IPS DF 4.7 (cell line): ENCODE measurements around the gene NUTF2.
"Not testable (repeated sequence)": the region's sequence is repeated elsewhere in the genome, so short reads cannot be mapped to it uniquely, and the experiment has no call there.

Experiments used
- DNase-seq: peaks from one replicate; pipeline ENCODE4 v3.0.0-alpha.2; 2013; ENCODE audit warnings: low spot score; ENCODE audit errors: extremely low read depth

NUTF2 gene

DNA sequence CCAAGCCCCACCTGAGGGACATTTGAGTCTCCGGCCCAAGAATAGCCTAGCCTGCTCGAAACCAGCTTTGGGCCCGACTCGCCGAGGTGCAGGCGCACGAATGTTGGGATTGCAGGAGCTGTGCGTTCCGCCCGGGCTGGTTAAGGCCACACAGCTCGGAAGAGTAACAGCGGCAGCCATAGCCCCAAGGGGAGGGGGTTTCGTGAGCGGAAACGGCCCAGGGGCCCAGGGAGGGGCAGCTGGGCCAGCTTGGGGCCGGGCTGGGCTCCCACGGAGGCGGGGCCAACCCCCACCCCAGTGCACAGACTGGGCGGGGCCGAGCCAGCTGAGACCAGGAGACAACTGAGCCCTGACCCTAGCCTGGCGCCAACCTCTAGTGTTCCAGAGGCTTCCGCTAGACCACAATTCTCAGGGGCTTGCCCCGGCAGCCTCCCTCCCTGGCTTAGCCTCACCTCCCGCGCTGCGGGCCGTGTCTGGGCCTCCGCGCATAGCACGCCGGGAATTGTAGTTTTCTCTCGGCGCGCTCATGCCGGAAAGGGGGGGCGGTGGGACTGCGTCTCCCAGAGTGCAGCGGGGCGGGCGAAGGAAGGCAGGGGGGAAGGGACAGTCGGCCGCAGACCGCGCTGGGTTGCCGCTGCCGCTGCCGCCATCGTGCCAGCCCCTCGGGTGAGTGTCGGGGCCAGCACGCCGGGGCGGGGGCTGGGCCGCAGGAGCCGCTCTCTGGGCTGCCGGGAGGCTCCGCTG, at the start of gene NUTF2:
Gene NUTF2 (plus strand): TSS at position 614 of the 744 bp plus-strand sequence. CDS start 18,198 bp downstream, outside the sequence.
- peak; percentile 95 for DNase-seq

DNA sequence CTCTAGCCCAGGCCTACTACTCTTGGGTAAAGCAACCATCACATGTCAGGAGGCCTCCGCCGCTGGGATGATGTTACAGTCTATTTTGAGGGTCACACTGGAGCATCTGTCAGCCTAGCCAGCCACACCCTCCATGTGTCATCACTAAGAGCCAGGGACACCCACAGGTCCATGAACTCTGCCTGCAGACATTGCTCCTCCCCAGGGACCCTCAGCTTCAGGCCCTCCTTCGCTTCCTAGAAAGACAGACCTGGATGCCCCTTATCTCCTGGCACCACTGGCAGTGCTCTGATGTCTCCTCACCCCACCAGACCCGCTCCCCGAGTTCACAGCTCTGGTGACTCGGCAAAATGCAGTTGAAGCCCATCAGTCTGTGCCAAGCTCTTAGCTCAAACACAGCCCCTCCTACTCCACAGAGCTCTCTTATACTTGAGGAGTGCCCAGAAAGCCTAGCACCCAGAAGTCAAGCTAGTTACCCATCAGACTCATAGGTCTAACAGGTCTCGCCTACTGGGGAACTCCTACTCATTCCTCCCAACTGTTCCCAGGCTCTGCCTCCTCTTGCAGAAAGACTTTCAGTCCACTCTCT, 46.3 kb upstream of the NUTF2 start:
- DNase-seq = no peak

DNA sequence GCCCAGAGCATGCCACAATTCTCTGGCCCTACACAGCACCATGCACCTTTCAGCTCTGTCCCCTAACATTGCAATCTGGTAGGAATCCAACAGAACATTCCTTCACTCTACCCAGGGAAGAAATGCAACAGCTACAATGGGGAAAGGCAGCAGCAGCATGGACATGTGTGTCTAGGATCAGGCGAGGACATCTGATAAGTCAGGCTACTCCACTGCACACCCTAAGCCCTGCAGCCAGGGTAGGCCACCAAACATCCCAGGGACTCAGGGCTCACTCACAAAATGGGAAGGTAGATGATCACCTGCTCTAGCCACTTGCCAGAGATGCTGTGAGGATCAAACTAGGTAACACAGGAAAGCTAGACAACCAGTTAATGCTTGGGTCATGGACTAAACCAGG, 45.5 kb upstream of the NUTF2 start:
- DNase-seq = no peak

- no peak for DNase-seq
These were observed 44.9 kb upstream of the NUTF2 start for GRCh38 chr16:67801883-67802282.

DNA sequence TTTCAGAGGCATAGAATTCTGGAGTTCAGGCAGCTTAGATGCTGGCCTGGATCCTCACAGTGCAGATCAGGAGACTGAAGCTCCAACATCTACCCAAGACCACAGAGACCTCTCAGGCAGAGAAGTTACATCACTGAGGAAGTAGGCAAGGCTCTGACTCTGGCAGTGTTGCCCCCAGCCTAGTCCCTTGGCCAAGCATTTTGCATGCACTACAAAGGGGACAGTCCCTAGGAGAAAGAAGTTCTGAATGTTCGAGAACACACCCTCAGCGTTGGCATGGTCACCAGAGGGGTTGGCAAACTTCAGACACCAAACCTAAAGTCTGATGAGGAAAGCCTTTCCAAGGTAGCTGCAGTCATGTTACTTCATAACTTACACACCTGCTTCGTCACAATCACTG, 42.8 kb upstream of the NUTF2 start:
- DNase-seq = no peak

DNA sequence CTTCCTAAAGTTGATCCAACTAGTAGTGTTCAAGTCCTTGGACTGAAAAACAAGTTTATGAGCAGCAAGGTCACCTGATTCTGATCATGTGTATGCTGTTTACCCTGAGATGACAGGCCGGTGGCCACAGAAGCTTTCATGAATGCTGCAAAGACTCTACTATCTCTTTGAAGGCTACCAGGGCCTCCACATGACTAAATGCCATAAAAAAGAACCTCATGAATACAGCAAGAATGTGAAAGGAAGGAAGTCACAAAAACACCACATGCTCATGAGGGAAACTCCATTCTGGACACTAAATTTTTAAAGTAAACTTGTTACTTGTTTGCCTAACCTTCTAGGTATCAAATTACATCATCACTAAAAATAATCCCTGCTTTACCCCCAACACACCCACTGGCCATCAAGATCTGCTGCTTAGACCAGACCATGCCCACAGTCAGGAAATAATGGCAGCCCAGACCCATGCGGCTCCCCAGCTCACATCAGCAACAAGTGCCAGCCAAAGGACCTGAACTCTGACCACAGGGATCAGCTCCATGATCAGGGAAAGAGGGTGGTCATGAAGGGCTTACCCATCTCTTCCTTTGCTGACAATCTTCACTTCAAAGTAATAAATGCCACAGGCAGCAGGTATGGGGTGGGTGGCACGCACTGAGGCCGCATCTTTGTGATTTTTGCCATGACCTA, 41.7 kb upstream of the NUTF2 start:
- no peak for DNase-seq

- DNase-seq = no peak
These were observed 40.9 kb upstream of the NUTF2 start for GRCh38 chr16:67805718-67806427.

GRCh38 chr16:67806428-67807147, 40.1 kb upstream of the NUTF2 start, which contains the start of the genes RANBP10 and TSNAXIP1:
TSS of gene RANBP10 (minus strand) at chr16:67806560. CDS start at chr16:67806536, 24 bp downstream.
TSS of gene TSNAXIP1 (plus strand) at chr16:67806889. CDS start at chr16:67807150, 261 bp downstream.
- DNase-seq = peak; percentile 98

DNA sequence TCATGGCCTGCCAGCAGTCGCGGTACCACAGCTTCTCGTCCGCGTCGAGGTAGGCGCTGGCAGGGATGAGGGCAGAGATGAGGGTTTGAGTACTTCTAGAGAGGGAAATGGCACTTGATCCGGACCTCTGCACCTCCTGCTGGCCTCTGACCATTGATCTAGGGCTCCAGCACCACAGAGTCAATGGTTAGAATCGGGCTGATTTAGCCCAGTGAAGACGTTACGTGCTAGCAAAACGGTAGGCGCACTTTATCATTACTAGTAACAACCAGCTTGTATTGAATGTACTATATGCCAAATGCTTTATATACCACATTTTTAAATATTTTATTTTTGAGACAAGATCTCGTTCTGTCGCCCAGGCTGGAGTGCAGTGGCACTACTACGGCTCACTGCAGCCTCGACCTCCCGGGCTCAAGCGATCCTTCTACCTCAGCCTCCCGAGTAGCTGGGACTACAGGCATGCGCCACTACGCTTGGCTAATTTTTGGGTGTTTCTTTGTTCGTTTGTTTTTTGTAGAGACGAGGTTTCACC, 39.5 kb upstream of the NUTF2 start:
- DNase-seq = no peak

DNA sequence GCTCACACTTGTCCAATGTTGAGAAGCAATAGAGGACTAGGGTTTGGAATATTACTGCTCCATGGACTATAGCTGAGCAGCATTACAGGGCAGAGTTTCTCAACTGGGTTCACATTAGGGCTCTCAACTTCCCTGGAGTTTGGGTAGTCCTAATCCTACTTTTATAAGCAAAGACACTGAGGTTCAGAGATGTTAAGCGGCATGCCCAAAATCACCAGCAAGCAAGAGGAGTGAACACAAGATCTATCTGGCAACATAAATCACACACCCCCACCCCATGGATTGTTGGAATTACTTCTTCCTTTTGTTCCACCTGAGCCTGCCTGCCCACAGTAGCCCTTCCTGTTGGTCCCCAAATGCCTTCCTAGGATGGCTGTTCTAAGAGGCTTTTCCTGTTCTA, 34.8 kb upstream of the NUTF2 start:
- no peak for DNase-seq

GRCh38 chr16:67814567-67814966, 32.2 kb upstream of the NUTF2 start:
- DNase-seq = no peak

DNA sequence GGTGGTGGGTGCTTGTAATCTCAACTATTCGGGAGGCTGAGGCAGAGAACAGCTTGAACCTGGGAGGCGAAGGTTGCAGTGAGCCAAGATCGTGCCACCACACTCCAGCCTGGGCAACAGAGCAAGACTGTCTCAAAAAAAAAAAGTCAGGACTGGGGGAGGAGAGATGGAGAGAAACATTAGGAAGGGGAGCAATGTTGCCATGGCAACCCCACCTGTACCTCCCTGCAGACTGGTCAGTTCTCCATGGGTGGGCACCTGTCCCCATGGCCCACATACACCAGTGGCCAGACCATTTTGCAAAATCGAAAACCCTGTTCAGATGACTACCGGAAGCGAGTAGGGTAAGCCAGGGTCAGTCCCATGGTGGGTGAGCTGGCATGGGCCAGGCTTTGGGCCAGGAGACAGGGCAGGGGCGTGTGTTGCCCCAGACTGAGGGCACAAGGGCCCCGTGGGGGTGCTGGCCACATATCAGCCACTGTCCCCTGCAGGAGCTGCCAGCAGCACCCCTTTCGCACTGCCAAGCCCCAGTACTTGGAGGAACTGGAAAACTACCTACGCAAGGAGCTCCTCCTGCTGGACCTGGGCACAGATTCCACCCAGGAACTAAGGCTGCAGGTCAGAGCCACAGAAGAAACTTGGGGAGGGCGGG, 26.0 kb upstream of the NUTF2 start:
- no peak for DNase-seq

DNA sequence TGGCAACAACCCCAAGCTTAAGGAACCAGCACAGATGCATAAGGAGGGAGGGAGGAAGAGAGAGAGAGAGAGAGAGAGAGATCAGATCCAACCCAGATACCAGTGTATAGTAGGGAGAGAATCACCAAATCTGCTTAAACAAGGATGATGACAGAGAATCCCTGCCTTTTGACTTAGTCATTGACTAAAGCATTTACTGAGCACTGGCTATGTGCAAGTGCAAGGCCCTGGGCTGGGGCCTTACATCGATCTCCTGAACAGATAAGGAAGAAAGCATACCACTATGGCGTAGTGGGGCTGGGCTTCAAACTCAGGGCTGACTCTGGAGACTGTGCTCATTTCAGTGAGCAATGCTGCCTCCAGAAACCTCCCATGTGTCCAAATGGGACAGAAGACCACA, 24.2 kb upstream of the NUTF2 start:
- DNase-seq = no peak

DNA sequence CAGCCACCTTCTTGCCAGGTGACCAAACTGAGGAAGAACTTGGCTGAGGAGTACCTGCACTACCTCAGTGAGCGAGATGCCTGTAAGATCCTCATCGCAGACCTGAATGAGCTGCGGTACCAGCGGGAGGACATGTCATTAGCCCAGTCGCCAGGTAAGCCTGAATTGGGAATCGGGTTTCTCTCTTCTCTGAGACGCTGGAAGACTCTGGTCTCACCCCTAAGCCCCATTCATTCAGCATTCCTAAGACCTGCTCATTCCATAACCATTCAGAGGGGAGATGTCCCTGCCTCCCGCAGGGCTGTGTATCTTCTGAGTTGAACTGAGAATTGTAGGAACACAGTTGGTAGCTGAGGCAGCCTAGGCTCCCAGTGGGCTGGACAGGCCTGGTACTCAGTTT, 21.6 kb upstream of the NUTF2 start:
- no peak for DNase-seq

GRCh38 chr16:67825906-67826305, 20.8 kb upstream of the NUTF2 start:
- DNase-seq = no peak

DNA sequence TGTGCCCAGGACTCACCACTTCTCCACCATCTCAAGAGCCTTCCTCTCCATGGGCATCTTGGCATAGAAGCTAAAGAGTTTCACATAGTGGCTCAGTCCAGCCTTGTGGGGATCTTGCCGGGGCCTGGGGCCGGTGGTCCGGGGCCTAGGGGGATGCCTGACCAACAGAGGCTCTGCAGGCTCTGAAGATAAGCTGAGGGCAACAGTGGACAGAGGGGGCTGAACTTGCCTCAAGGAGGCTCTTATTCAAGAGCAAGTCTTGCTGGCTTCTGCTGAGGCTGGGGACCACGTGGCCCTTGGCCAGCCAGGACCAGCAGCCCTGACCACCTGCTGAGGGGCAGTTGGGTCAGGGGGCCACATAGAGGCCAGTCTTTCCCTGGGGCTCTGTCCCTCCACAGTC, 18.1 kb upstream of the NUTF2 start:
- no peak for DNase-seq

DNA sequence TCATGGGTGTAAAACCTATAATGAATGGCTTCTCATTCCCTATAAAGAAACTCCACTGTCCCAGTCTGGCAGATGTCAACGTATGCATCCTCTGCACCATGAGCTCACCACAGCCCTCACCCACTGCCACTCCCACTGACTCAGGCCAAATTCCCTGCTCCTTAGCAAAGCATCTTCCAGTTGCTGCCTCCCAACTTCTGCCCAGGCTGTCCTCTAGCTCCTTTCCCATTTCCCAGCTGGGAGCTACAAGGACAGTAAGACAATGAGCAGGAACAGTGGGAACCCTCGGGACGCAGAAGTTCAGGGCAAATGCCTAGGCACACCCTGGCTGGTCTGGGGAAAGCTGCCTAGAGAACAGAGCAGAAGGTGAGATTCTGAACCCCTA, 13.7 kb upstream of the NUTF2 start:
- DNase-seq = no peak

DNA sequence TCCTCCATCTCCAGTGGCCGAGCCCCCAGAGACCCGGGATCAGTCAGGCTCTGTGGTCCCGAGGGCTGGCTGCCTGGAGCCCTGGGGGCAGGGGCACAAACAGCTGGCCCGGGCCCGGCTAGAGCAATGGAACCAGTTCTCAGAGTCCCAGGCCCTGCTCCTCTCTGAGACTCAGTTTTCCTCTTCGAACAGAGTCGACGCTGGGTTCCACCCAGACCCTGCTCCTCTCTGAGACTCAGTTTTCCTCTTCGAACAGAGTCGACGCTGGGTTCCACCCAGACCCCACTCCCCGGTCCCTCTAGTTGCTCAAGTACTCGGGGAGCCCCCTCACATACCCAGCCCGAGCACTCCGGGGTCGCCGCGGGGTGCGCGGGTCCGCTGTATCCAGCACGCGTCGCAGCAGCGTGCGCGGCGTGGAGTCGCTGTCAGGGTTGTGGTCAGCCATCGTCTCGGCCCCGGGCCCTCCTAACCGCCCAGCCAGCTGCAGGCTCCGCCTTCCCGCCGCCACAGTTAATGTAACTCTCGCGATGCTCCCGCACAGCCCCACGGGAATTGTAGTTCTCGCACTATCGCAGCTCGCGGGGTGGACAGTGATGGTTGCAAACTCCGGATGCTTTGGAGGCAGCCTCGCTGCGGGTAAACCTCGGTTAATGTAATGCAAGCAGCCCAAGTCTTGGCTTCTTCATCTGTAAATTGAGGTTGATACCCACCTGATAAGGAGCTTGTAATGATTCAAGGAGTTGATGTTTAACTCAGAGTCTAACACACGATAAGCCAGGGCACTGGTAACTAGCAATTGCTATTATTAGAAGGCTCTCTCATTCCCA, 13.1 kb upstream of the NUTF2 start:
- DNase-seq = no peak

DNA sequence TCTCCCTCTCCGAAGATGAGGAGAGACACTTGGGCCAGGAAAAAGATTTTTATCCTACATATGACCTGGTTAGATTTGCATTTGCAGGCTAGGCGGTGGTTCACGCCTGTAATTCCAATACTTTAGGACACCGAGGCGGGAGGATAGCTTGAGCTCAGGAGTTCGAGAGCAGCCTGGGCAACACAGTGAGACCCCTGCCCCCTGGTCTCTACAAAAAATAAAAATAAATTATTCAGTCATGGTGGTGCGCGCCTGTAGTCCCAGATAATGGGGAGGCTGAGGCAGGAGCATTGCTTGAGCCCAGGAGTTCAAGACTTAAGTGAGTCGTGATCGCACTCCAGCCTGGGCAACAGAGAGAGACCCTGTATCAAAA, 12.5 kb upstream of the NUTF2 start:
- DNase-seq = no peak

- DNase-seq = not testable (repeated sequence)
These were observed 9.5 kb upstream of the NUTF2 start for GRCh38 chr16:67837190-67837589.
